ENCODE data around the gene MCOLN3. TPM values are rescaled to one million over a fixed set of nuclear protein-coding genes. Genes with fewer than 3 reads are reported as not detected.

MCOLN3 gene
- total RNA-seq (0.28 and 0.36 TPM in 2 replicates), polyA plus RNA-seq (1.1 and 1.6 TPM in 2 replicates)

GRCh38 chr1:85048296-85049064 is at the start of gene MCOLN3:
TSS of gene MCOLN3 (minus strand) at chr1:85048500. CDS start at chr1:85045360, 3,140 bp downstream.
- Histone ChIP-seq H3K4me3 (peak within 1 kb of the TSS; percentile 31), H3K9me3 (ENCODE audit: low read depth) (no peaks in the 10 kb centered on the region), H3K27me3 (peaks cover 78% of the 10 kb centered on the region), H3K27ac (no peak within 1 kb of the TSS), H3K4me1 (ENCODE audit: low read depth) (no peaks in the 10 kb centered on the region), H3K36me3 (no peaks in the 10 kb centered on the region)
- no peak for TF ChIP-seq CTCF (IDR thresholded peaks at IDR 0.05; ENCODE audit: low read depth, low read length)
- DNase-seq (ENCODE audit: low read depth in 1 of 2, low spot score in 1 of 2) = peak in 1 of 2 donors; percentile 51

- no peak overlapping the region for H3K27ac ChIP-seq
- no peaks in the 10 kb centered on the region for H3K27me3 ChIP-seq
- no peak for DNase-seq (ENCODE audit: low read depth in 1 of 2, low spot score in 1 of 2)
- H3K36me3 ChIP-seq = no peaks in the 10 kb centered on the region
- no peak overlapping the region for H3K4me3 ChIP-seq
- TF ChIP-seq CTCF (IDR thresholded peaks at IDR 0.05; ENCODE audit: low read depth, low read length) = no peak
- H3K9me3 ChIP-seq (ENCODE audit: low read depth) = no peaks in the 10 kb centered on the region
- no peaks in the 10 kb centered on the region for H3K4me1 ChIP-seq (ENCODE audit: low read depth)
Measured at GRCh38 chr1:85093644-85094043, 45.3 kb upstream of the MCOLN3 start.

- peak in 1 of 2 donors; percentile 8 for DNase-seq (ENCODE audit: low read depth in 1 of 2, low spot score in 1 of 2)
- no peaks in the 10 kb centered on the region for H3K36me3 ChIP-seq
- TF ChIP-seq CTCF (IDR thresholded peaks at IDR 0.05; ENCODE audit: low read depth, low read length) = no peak
- H3K27ac ChIP-seq = no peak overlapping the region
- H3K27me3 ChIP-seq = no peaks in the 10 kb centered on the region
- H3K4me1 ChIP-seq (ENCODE audit: low read depth) = no peaks in the 10 kb centered on the region
- no peak overlapping the region for H3K4me3 ChIP-seq
- H3K9me3 ChIP-seq (ENCODE audit: low read depth) = no peaks in the 10 kb centered on the region
Measured at GRCh38 chr1:85091671-85092280, 43.5 kb upstream of the MCOLN3 start.

GRCh38 chr1:85090225-85090624 is 41.9 kb upstream of the MCOLN3 start:
- Histone ChIP-seq H3K27me3 (no peaks in the 10 kb centered on the region), H3K27ac (no peak overlapping the region), H3K9me3 (ENCODE audit: low read depth) (no peaks in the 10 kb centered on the region), H3K4me1 (ENCODE audit: low read depth) (no peaks in the 10 kb centered on the region), H3K4me3 (no peak overlapping the region), H3K36me3 (no peaks in the 10 kb centered on the region)
- no peak for TF ChIP-seq CTCF (IDR thresholded peaks at IDR 0.05; ENCODE audit: low read depth, low read length)
- no peak for DNase-seq (ENCODE audit: low read depth in 1 of 2, low spot score in 1 of 2)

GRCh38 chr1:85089203-85089602 is 40.9 kb upstream of the MCOLN3 start:
- H3K36me3 ChIP-seq = no peaks in the 10 kb centered on the region
- H3K27ac ChIP-seq = no peak overlapping the region
- H3K27me3 ChIP-seq = no peaks in the 10 kb centered on the region
- H3K4me1 ChIP-seq (ENCODE audit: low read depth) = no peaks in the 10 kb centered on the region
- peak in 1 of 2 donors; percentile 1 for DNase-seq (ENCODE audit: low read depth in 1 of 2, low spot score in 1 of 2)
- no peak for TF ChIP-seq CTCF (IDR thresholded peaks at IDR 0.05; ENCODE audit: low read depth, low read length)
- no peak overlapping the region for H3K4me3 ChIP-seq
- no peaks in the 10 kb centered on the region for H3K9me3 ChIP-seq (ENCODE audit: low read depth)

Measured in cardiac muscle cell (in vitro differentiated cells and primary cell).